HG02763 (cell line): ENCODE results near the gene NSL1.

ENCODE experiments used
- ATAC-seq: cut with Tn5 transposase; IDR thresholded peaks from one replicate; pipeline ENCODE4 v1.9.1; 2021; ENCODE audit warnings: mild to moderate bottlenecking, moderate library complexity; ENCODE audit not compliant: unreplicated experiment

NSL1 gene, protein sequence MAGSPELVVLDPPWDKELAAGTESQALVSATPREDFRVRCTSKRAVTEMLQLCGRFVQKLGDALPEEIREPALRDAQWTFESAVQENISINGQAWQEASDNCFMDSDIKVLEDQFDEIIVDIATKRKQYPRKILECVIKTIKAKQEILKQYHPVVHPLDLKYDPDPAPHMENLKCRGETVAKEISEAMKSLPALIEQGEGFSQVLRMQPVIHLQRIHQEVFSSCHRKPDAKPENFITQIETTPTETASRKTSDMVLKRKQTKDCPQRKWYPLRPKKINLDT

GRCh38 chr1:212791676-212792395 is at the start of gene NSL1, which contains the start of gene TATDN3:
TSS of gene NSL1 (minus strand) at chr1:212791777. CDS start at chr1:212791763, 14 bp downstream.
TSS of gene TATDN3 (plus strand) at chr1:212791894. CDS start at chr1:212791922, 28 bp downstream.
- ATAC-seq, result peak; percentile 78

DNA sequence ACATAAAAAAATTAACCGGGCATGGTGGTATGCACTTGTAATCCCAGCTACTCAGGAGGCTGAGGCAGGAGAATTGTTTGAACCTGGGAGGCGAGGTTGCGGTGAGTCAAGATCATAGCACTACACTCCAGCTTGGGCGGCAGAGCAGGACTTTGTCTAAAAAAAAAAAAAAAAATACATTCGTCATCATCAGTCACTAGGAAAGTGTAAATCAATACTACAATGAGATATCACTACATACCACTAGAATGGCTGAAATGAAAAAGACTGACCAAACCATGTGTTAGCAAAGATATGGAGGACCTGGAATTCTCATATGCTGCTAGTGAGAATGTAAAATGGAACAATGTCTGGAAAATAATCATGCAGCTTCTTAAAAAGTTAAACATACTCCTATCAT is 46.6 kb upstream of the NSL1 start:
- ATAC-seq, result no peak

- peak; percentile 68 for ATAC-seq
Observed at GRCh38 chr1:212833211-212834207, 41.9 kb upstream of the NSL1 start.

DNA sequence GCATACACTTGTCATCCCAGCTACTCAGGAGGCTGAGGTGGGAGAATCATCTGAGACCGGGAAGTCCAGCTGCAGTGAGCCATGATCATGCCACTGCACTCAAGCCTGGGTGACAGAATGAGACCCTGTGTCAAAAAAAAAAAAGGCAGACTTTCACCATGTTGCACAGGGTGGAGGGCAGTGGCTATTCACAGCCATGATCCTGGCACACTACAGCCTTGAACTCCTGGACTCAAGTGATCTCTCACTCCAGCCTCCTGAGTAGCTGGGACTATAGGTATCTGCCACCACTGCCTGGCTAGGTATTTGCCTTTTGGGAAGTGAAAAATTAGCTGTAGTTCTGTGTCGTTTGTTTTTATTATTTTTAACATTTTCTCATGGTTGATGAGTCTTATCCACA is 36.8 kb upstream of the NSL1 start:
- ATAC-seq, result no peak

DNA sequence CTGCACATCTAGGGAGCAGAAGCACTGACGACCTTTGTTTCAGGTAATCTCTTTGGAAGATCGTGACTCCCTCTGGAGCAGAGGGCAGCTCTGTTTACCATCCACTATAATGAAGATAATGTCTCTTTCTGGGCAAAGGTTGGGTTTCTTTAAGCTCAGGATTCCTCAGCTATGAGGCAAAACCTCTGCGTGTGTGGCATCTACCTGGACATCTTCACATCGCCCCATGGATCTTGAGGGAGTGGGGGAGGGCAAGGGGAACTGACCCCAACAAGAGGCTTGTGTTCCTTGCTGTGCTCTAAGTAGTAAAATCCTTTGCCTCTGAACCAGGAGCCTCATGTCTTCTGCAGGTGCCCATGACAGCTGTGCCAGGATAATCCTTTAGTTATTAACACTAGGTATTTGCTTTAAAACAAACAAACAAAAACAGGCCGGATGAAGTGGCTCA is 36.3 kb upstream of the NSL1 start:
- ATAC-seq, result no peak

GRCh38 chr1:212827171-212827776 is 35.7 kb upstream of the NSL1 start:
- ATAC-seq, result no peak

- no peak for ATAC-seq
Observed at GRCh38 chr1:212825798-212826452, 34.3 kb upstream of the NSL1 start.

- no peak for ATAC-seq
Observed at GRCh38 chr1:212824201-212824600, 32.6 kb upstream of the NSL1 start.

DNA sequence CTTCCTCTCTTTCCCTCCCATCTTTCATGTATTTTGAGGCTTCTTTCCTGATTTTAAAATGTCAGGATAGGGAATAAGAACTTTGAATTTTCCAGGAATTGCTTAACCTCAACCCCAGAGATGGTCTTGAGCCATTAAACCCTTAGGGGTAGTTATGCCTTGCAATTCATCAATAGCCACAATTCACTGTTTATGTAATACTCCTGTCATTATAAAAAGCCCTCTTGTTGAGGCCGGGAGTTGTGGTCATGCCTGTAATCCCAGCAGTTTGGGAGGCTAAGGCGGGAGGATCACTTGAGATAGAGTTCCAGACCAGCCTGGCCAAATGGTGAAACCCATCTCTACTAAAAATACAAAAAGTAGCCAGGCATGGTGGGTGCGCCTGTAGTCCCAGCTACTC is 31.4 kb upstream of the NSL1 start:
- no peak for ATAC-seq

DNA sequence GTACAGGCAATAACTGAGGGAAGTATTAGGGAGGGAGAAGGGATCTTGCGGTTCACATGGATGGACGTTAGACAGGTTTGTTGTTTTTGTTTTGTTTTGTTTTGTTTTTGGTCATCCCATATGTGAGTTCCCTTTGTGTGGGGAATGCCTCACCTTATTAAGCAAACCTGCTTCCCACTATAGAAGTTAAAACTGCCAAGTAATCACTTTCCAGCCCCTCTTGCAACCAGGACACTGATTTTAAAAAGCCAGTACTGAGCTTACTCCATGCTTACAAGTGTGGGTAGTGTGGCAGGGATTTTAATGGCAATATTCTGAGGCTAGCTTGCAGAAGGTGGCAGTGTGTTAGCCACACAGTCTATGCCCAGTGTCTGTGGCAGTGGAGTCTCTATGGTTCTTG is 29.4 kb upstream of the NSL1 start:
- no peak for ATAC-seq

DNA sequence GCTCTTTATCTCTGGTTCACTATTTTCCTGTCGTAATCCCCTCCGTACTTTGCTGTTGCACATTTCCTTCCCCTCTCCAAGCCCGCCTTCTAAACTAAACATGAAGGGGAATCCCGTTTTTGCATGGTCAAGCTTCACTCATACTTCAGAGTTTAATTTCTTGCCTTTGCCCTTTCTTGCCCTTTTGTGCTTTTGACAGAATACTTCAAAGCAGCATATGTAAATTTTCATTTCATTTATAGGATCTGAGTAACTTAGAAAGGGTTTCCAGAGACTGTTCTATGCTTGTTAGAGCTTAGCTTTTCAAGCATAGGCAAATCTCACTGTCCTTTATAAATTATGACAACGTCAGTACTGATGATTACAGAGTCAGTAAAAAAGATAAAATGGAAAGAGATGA is 28.1 kb upstream of the NSL1 start:
- peak; percentile 74 for ATAC-seq

DNA sequence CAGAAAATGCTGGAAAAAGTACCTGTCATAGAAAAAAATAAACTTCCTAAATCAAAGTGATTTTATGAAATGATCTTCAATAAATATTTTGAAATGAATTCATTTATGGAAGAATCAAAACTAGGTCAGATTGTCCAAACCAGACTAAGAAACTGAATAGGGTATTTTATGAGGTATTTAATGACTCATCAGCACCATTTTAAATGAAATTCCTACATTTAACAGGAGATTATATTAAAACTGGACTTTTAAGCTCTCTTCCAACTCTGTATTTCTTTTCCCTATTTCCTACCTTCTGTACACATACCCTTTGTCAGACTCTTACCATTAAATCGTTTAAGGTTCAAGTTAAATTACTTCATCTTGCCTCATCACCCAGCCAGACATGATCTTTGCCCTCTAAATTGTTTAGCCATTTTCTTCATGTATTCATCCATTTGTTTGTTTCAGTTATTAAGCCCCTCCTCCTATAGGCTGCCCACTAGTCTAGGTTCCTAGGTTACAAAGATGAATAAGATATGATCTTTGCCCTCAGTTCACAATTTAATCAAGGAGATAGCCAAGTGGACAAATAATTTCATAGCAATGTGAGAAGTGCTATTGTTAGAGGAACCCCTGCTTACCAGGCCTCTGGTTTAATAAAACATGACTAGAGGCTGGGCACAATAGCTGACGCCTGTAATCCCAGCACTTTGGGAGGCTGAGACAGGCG is 25.1 kb upstream of the NSL1 start:
- ATAC-seq, result no peak

- ATAC-seq, result no peak
Observed at GRCh38 chr1:212814537-212815334, 23.2 kb upstream of the NSL1 start.

- no peak for ATAC-seq
Observed at GRCh38 chr1:212805767-212806166, 14.2 kb upstream of the NSL1 start.

- no peak for ATAC-seq
Observed at GRCh38 chr1:212797681-212798080, 6.1 kb upstream of the NSL1 start.

DNA sequence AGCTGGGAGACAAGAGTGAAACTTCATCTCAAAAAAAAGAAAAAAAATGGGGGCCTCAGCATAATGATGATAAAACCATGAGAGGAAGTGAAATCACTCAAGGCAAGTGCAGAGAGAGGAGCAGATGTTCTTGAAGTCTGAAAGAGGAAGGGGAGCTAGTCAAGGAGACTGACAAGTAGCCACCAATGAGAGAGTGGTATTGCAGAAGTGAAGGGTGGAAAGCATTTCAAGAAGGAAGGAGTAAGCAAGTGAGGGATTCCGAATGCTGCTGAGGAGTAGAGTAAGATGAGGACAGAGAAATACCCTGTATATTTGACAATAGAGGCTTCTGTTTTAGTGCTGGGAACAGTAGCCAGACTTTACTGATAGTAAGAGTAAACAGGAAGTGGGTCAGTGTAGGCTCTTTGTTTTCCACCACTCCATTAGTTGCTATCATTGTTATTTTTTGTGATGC is 3.0 kb upstream of the NSL1 start:
- peak; percentile 65 for ATAC-seq

DNA sequence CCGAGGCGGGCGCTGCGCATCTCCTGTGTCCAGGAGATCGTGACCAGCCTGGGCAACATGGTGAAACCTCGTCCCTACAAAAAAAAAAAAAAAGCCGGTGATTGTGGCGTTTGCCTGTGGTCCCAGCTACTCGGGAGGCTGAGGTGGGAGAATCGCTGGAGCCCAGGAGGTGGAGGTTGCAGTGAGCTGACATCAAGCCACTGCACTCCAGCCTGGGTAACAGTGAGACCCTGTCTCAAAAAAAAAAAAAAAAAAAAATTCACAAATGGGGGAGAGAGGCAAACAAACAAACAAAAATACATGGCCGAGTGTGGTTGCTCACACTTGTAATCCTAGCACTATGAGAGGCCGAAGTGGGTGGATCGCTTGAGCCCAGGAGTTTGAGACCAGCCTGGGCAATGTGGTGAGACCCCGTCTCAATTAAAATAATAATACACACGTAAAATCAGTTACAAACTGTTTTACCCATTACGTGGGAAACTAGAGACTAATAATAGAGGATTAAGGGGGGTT is 875 bp upstream of the NSL1 start:
- ATAC-seq, result no peak

GRCh38 chr1:212791261-212791675 is 309 bp downstream of the NSL1 start:
- ATAC-seq, result peak; percentile 31
